ENCODE data around the gene AP1S3. TPM values are rescaled to one million over a fixed set of nuclear protein-coding genes. Genes with fewer than 3 reads are reported as not detected.
"Not testable (repeated sequence)": the region's sequence is repeated elsewhere in the genome, so short reads cannot be mapped to it uniquely, and the experiment has no call there.

AP1S3 gene
- total RNA-seq, 1 experiment from 2014 or later = 34.3 TPM

GRCh38 chr2:223877721-223878410 is 40.5 kb upstream of the AP1S3 start:
- POLR2A ChIA-PET (ENCODE audit: unreplicated experiment) = no interaction called here

GRCh38 chr2:223873672-223874071 is 36.3 kb upstream of the AP1S3 start:
- no peaks in the 10 kb centered on the region for H3K79me2 ChIP-seq (ENCODE audit: low read length)
- H3K4me3 ChIP-seq (ENCODE audit: low read length) = no peak overlapping the region
- no peak for TF ChIP-seq CTCF (conservative IDR thresholded peaks at IDR 0.05; ENCODE audit: low read depth, low read length)
- no peak for TF ChIP-seq EZH2 (IDR thresholded peaks at IDR 0.05; ENCODE audit: low read length, unreplicated experiment)
- TF ChIP-seq EZH2phosphoT487 (IDR thresholded peaks at IDR 0.05; ENCODE audit: borderline replicate concordance, low read length) = no peak
- H3K4me1 ChIP-seq (ENCODE audit: insufficient read depth, low read length) = no peaks in the 10 kb centered on the region
- no TSS peak for BruUV-seq (replicated peaks)
- H3K9me2 ChIP-seq (replicated peaks; ENCODE audit: low read length) = no peaks in the 10 kb centered on the region
- no peaks in the 10 kb centered on the region for H3K9me3 ChIP-seq (ENCODE audit: low read length)
- H3K4me2 ChIP-seq (ENCODE audit: low read length) = no peak overlapping the region
- H3K36me3 ChIP-seq (ENCODE audit: low read depth, low read length) = peaks cover 22% of the 10 kb centered on the region
- H2AFZ ChIP-seq (ENCODE audit: low read length) = no peak overlapping the region
- DNase-seq (no peak), ATAC-seq (no peak)
- ChIA-PET POLR2A (ENCODE audit: unreplicated experiment) (no interaction called here), CTCF (no interaction called here)
- no peak overlapping the region for H3K9ac ChIP-seq (ENCODE audit: low read length)
- H3K27ac ChIP-seq (ENCODE audit: low read length) = no peak overlapping the region
- intact Hi-C loops (cut with micrococcal nuclease) = no loop called here
- no peaks in the 10 kb centered on the region for H4K20me1 ChIP-seq (ENCODE audit: low read length)
- H3K27me3 ChIP-seq (ENCODE audit: low read length) = no peaks in the 10 kb centered on the region
- no peaks in the 10 kb centered on the region for H3F3A ChIP-seq (ENCODE audit: low read length, unreplicated experiment)

More at GRCh38 chr2:223877721-223878410, 40.5 kb upstream of the AP1S3 start:
- no peak for DNase-seq
- H3K79me2 ChIP-seq (ENCODE audit: low read length) = no peaks in the 10 kb centered on the region
- no peak overlapping the region for H3K27ac ChIP-seq (ENCODE audit: low read length)
- intact Hi-C loops (cut with micrococcal nuclease) = no loop called here
- no peak overlapping the region for H3K9ac ChIP-seq (ENCODE audit: low read length)
- TSS peak; percentile 23 for BruUV-seq (replicated peaks)
- peaks cover 33% of the 10 kb centered on the region for H3K36me3 ChIP-seq (ENCODE audit: low read depth, low read length)
- no peak for TF ChIP-seq CTCF (conservative IDR thresholded peaks at IDR 0.05; ENCODE audit: low read depth, low read length)
- TF ChIP-seq EZH2phosphoT487 (IDR thresholded peaks at IDR 0.05; ENCODE audit: borderline replicate concordance, low read length) = no peak
- TF ChIP-seq EZH2 (IDR thresholded peaks at IDR 0.05; ENCODE audit: low read length, unreplicated experiment) = no peak
- no peaks in the 10 kb centered on the region for H3F3A ChIP-seq (ENCODE audit: low read length, unreplicated experiment)
- CTCF ChIA-PET = interaction anchor here (0.6 kb wide), 1 partner anchor 115 kb away, joined by 3 read pairs; no protein-coding TSS in a partner anchor
- no peaks in the 10 kb centered on the region for H3K27me3 ChIP-seq (ENCODE audit: low read length)
- H2AFZ ChIP-seq (ENCODE audit: low read length) = no peak overlapping the region
- no peaks in the 10 kb centered on the region for H4K20me1 ChIP-seq (ENCODE audit: low read length)
- no peak for ATAC-seq
- H3K4me2 ChIP-seq (ENCODE audit: low read length) = no peak overlapping the region
- H3K9me2 ChIP-seq (replicated peaks; ENCODE audit: low read length) = no peaks in the 10 kb centered on the region
- no peak overlapping the region for H3K4me3 ChIP-seq (ENCODE audit: low read length)
- H3K9me3 ChIP-seq (ENCODE audit: low read length) = no peaks in the 10 kb centered on the region
- H3K4me1 ChIP-seq (ENCODE audit: insufficient read depth, low read length) = no peaks in the 10 kb centered on the region

GRCh38 chr2:223872772-223873171 is 35.4 kb upstream of the AP1S3 start:
- H3K9me3 ChIP-seq (ENCODE audit: low read length); H3K79me2 ChIP-seq (ENCODE audit: low read length); H4K20me1 ChIP-seq (ENCODE audit: low read length); intact Hi-C loops (cut with micrococcal nuclease); H2AFZ ChIP-seq (ENCODE audit: low read length); H3F3A ChIP-seq (ENCODE audit: low read length, unreplicated experiment); H3K27me3 ChIP-seq (ENCODE audit: low read length); ATAC-seq; H3K27ac ChIP-seq (ENCODE audit: low read length); H3K4me1 ChIP-seq (ENCODE audit: insufficient read depth, low read length); H3K9ac ChIP-seq (ENCODE audit: low read length); CTCF ChIA-PET; H3K9me2 ChIP-seq (replicated peaks; ENCODE audit: low read length); H3K4me3 ChIP-seq (ENCODE audit: low read length); POLR2A ChIA-PET (ENCODE audit: unreplicated experiment); BruUV-seq (replicated peaks); H3K4me2 ChIP-seq (ENCODE audit: low read length); DNase-seq: not testable (repeated sequence)
- H3K36me3 ChIP-seq (ENCODE audit: low read depth, low read length) = peaks cover 18% of the 10 kb centered on the region

- ATAC-seq; H3K36me3 ChIP-seq (ENCODE audit: low read depth, low read length); H3K4me1 ChIP-seq (ENCODE audit: insufficient read depth, low read length); H3K4me2 ChIP-seq (ENCODE audit: low read length); POLR2A ChIA-PET (ENCODE audit: unreplicated experiment); intact Hi-C loops (cut with micrococcal nuclease); H3K27me3 ChIP-seq (ENCODE audit: low read length); H3K79me2 ChIP-seq (ENCODE audit: low read length); DNase-seq; H3K4me3 ChIP-seq (ENCODE audit: low read length); CTCF ChIA-PET; H3K9ac ChIP-seq (ENCODE audit: low read length); H2AFZ ChIP-seq (ENCODE audit: low read length); H4K20me1 ChIP-seq (ENCODE audit: low read length); BruUV-seq (replicated peaks); H3K9me3 ChIP-seq (ENCODE audit: low read length); H3K27ac ChIP-seq (ENCODE audit: low read length); H3K9me2 ChIP-seq (replicated peaks; ENCODE audit: low read length); H3F3A ChIP-seq (ENCODE audit: low read length, unreplicated experiment): not testable (repeated sequence)
These were observed 34.3 kb upstream of the AP1S3 start for GRCh38 chr2:223871661-223872060.

All from PC-3 (cell line).